IMR-90 (cell line): ENCODE results near the gene FARS2. TPM values are rescaled to one million over a fixed set of nuclear protein-coding genes. Genes with fewer than 3 reads are reported as not detected.

ENCODE experiments used
- ATAC-seq: fragments of 200-7000 bp; cut with Tn5 transposase; 2 replicates; pipeline ENCODE4 v1.9.1; 2020; ENCODE audit warnings: low read depth, mild to moderate bottlenecking, moderate library complexity
- BruUV-seq: library from RNA; stranded (reverse); fragments of 400-500 nt; replicated peaks from 2 replicates; lab custom pipeline; 2021; lab: Mats Ljungman, UMichigan
- CTCF ChIA-PET: fragments of 300-600 bp; formaldehyde crosslinking; extraction: SDS; loops from one replicate; lab custom pipeline; 2021; ENCODE audit warnings: antibody characterized with exemption; lab: Yijun Ruan, JAX
- POLR2A ChIA-PET: fragments of 300-600 bp; sonication (Branson Sonifier 250); formaldehyde crosslinking; loops from one replicate; lab custom pipeline; 2022; ENCODE audit warnings: antibody characterized with exemption; ENCODE audit not compliant: unreplicated experiment; lab: Charles Lee
- DNase-seq: peaks from one replicate; pipeline ENCODE4 v3.0.0; 2013
- H2AFZ ChIP-seq: replicated peaks from 2 replicates; pipeline ENCODE3; 2013; ENCODE audit warnings: low read length, mild to moderate bottlenecking; ENCODE audit not compliant: poor library complexity
- H2AK5ac ChIP-seq: 2 replicates; pipeline ENCODE4 v1.6.1; 2013; ENCODE audit warnings: low read depth, low read length, inconsistent platforms
- H2AK9ac ChIP-seq: replicated peaks from 2 replicates; pipeline ENCODE3; 2013; ENCODE audit warnings: mild to moderate bottlenecking, low read depth, low read length, moderate library complexity; ENCODE audit not compliant: poor library complexity
- H2BK120ac ChIP-seq: 2 replicates; pipeline ENCODE4 v1.6.1; 2013; ENCODE audit warnings: low read depth, low read length, inconsistent platforms
- H2BK15ac ChIP-seq: 3 replicates; pipeline ENCODE4 v1.6.1; 2013; ENCODE audit warnings: low read depth, low read length, inconsistent platforms
- H2BK20ac ChIP-seq: 2 replicates; pipeline ENCODE4 v1.6.1; 2013; ENCODE audit warnings: low read depth, mild to moderate bottlenecking, inconsistent platforms, low read length, moderate library complexity
- H2BK5ac ChIP-seq: 2 replicates; pipeline ENCODE4 v1.6.1; 2013; ENCODE audit warnings: mild to moderate bottlenecking, low read depth, low read length, inconsistent platforms; ENCODE audit not compliant: poor library complexity, severe bottlenecking
- H3K14ac ChIP-seq: replicated peaks from 2 replicates; pipeline ENCODE4 v1.6.1; 2013; ENCODE audit warnings: low read depth, low read length, inconsistent platforms
- H3K18ac ChIP-seq: 2 replicates; pipeline ENCODE4 v1.6.1; 2013; ENCODE audit warnings: low read depth, low read length, control low read depth
- H3K23ac ChIP-seq: 2 replicates; pipeline ENCODE4 v1.6.1; 2013; ENCODE audit warnings: low read depth, low read length, inconsistent platforms
- H3K27ac ChIP-seq: 2 replicates; pipeline ENCODE4 v1.5.1; 2013; ENCODE audit warnings: mild to moderate bottlenecking, control low read depth, low read length; ENCODE audit not compliant: insufficient read depth
- H3K27me3 ChIP-seq: 2 replicates; pipeline ENCODE4 v1.6.1; 2013; ENCODE audit warnings: low read length; ENCODE audit not compliant: control insufficient read depth, insufficient read depth
- H3K36me3 ChIP-seq: 2 replicates; pipeline ENCODE4 v1.6.1; 2013; ENCODE audit warnings: low read length, mixed read lengths; ENCODE audit not compliant: control insufficient read depth, insufficient read depth
- H3K4ac ChIP-seq: 2 replicates; pipeline ENCODE4 v1.6.1; 2013; ENCODE audit warnings: low read depth, low read length, inconsistent platforms
- H3K4me1 ChIP-seq: 2 replicates; pipeline ENCODE4 v1.6.1; 2013; ENCODE audit warnings: low read length, mixed read lengths; ENCODE audit not compliant: control insufficient read depth, insufficient read depth
- H3K4me2 ChIP-seq: 2 replicates; pipeline ENCODE4 v1.6.1; 2013; ENCODE audit warnings: low read depth, mild to moderate bottlenecking, control low read depth, low read length, moderate library complexity
- H3K4me3 ChIP-seq: 2 replicates; pipeline ENCODE4 v1.5.1; 2013; ENCODE audit warnings: low read depth, mild to moderate bottlenecking, control low read depth, low read length, moderate library complexity; ENCODE audit not compliant: insufficient read depth
- H3K56ac ChIP-seq: 2 replicates; pipeline ENCODE4 v1.6.1; 2013; ENCODE audit warnings: low read length, inconsistent platforms; ENCODE audit not compliant: insufficient read depth; ENCODE audit errors: extremely low read depth
- H3K79me1 ChIP-seq, 2 experiments: 2 replicates each; pipeline ENCODE4 v1.6.1; 2013; ENCODE audit warnings: low read length in 2 of 2, inconsistent platforms in 1 of 2, low read depth in 1 of 2
- H3K9ac ChIP-seq: 2 replicates; pipeline ENCODE4 v1.6.1; 2013; ENCODE audit warnings: low read depth, low read length, control low read depth
- H3K9me1 ChIP-seq: 2 replicates; pipeline ENCODE4 v1.6.1; 2013; ENCODE audit warnings: low read length, inconsistent platforms; ENCODE audit not compliant: insufficient read depth
- H3K9me3 ChIP-seq: 2 replicates; pipeline ENCODE4 v1.6.1; 2013; ENCODE audit warnings: low read length; ENCODE audit not compliant: control insufficient read depth, insufficient read depth
- H4K20me1 ChIP-seq: 2 replicates; pipeline ENCODE4 v1.6.1; 2013; ENCODE audit warnings: low read length, inconsistent platforms; ENCODE audit not compliant: insufficient read depth
- H4K5ac ChIP-seq: 2 replicates; pipeline ENCODE4 v1.6.1; 2013; ENCODE audit warnings: mild to moderate bottlenecking, low read depth, low read length, control low read depth
- H4K8ac ChIP-seq, 2 experiments: 2 replicates each; pipeline ENCODE4 v1.6.1; 2013; ENCODE audit warnings: low read depth in 2 of 2, low read length in 2 of 2, control low read depth in 1 of 2, inconsistent platforms in 1 of 2
- H4K91ac ChIP-seq: 2 replicates; pipeline ENCODE4 v1.6.1; 2013; ENCODE audit warnings: low read depth, low read length, inconsistent platforms; ENCODE audit not compliant: insufficient read depth
- BHLHE40 ChIP-seq: fragments of 150-350 bp; IDR thresholded peaks from 2 replicates; pipeline ENCODE4 v1.6.1; 2016; ENCODE audit warnings: mild to moderate bottlenecking, low read depth, low read length
- CEBPB ChIP-seq: IDR thresholded peaks from 2 replicates; pipeline ENCODE4 v1.6.1; 2012; ENCODE audit warnings: low read depth, low read length, improper control_type of control experiment
- CHD1 ChIP-seq: IDR thresholded peaks from 2 replicates; pipeline ENCODE4 v1.6.1; 2012; ENCODE audit warnings: low read depth, low read length, improper control_type of control experiment
- FOS ChIP-seq: fragments of 150-350 bp; IDR thresholded peaks from 2 replicates; pipeline ENCODE4 v1.6.1; 2016; ENCODE audit warnings: low read depth, low read length
- MAFK ChIP-seq: IDR thresholded peaks from 2 replicates; pipeline ENCODE4 v1.6.1; 2012; ENCODE audit warnings: low read depth, low read length, improper control_type of control experiment
- MAZ ChIP-seq: IDR thresholded peaks from 2 replicates; pipeline ENCODE4 v1.6.1; 2012; ENCODE audit warnings: low read depth, mild to moderate bottlenecking, low read length, improper control_type of control experiment, moderate library complexity, borderline replicate concordance
- MXI1 ChIP-seq: IDR thresholded peaks from 2 replicates; pipeline ENCODE4 v1.6.1; 2012; ENCODE audit warnings: low read depth, mild to moderate bottlenecking, low read length, moderate library complexity, borderline replicate concordance
- POLR2A ChIP-seq: IDR thresholded peaks from 2 replicates; pipeline ENCODE4 v1.6.1; 2012; ENCODE audit warnings: mild to moderate bottlenecking, low read depth, low read length
- RAD21 ChIP-seq: IDR thresholded peaks from 2 replicates; pipeline ENCODE4 v1.6.1; 2012; ENCODE audit warnings: low read length, improper control_type of control experiment
- RCOR1 ChIP-seq: IDR thresholded peaks from 2 replicates; pipeline ENCODE4 v1.6.1; 2012; ENCODE audit warnings: mild to moderate bottlenecking, low read length, improper control_type of control experiment; ENCODE audit not compliant: insufficient replicate concordance
- RFX5 ChIP-seq: IDR thresholded peaks from 2 replicates; pipeline ENCODE4 v1.8.0; 2012; ENCODE audit warnings: low read depth, mild to moderate bottlenecking, low read length, moderate library complexity
- SMC3 ChIP-seq: fragments of 150-350 bp; IDR thresholded peaks from 2 replicates; pipeline ENCODE4 v1.6.1; 2016; ENCODE audit warnings: low read depth, mild to moderate bottlenecking, antibody characterized with exemption, low read length, moderate library complexity
- WGBS, 2 experiments: methylation state at CpG; one replicate each; pipeline versions ENCODE4 v1.1.5 to v1.1.7; 2013; ENCODE audit warnings: missing lambda C conversion rate in 2 of 2; ENCODE audit not compliant: insufficient read length in 1 of 2; ENCODE audit errors: extremely low coverage in 2 of 2; 5-methylcytosine and 5-hydroxymethylcytosine counted together
- dilution Hi-C: fragments of 300-500 bp; cut with HindIII; formaldehyde crosslinking; loops from one replicate; pipeline ENCODE4 v1.14.3; 2018; ENCODE audit warnings: low sequenced_read_pairs; ENCODE audit not compliant: unreplicated experiment
- in situ Hi-C: fragments of 300-500 bp; cut with MboI; formaldehyde crosslinking; loops from 3 replicates; pipeline ENCODE4 v1.14.3; 2019; ENCODE audit warnings: low sequenced_read_pairs, inconsistent platforms, mixed read lengths
- intact Hi-C: fragments of 100-400 bp; cut with micrococcal nuclease; formaldehyde crosslinking; loops from 2 replicates; pipeline ENCODE4 v1.10.0; 2022
- polyA plus RNA-seq, 3 experiments: library from polyadenylated mRNA; depleted of rRNA; stranded (reverse); fragments of >200 nt; gene quantifications; 2 replicates each; pipeline ENCODE4 v1.2.3, GENCODE V29; 2012; ENCODE audit warnings: low replicate concordance in 1 of 3
- total RNA-seq: library from RNA; depleted of rRNA; stranded (reverse); fragments of >200 nt; gene quantifications from 2 replicates; pipeline ENCODE4 v1.2.3, GENCODE V29; 2012
- TF ChIP-seq, protein P1 (sequence below): conservative IDR thresholded peaks from 2 replicates; pipeline ENCODE4 v1.5.1; 2012; ENCODE audit warnings: mild to moderate bottlenecking, low read depth, low read length, improper control_type of control experiment
- TF ChIP-seq, protein P2 (sequence below): fragments of 150-350 bp; IDR thresholded peaks from 2 replicates; pipeline ENCODE4 v1.6.1; 2016; ENCODE audit warnings: low read depth, mild to moderate bottlenecking, low read length, moderate library complexity, borderline replicate concordance
- TF ChIP-seq, protein P3 (sequence below): fragments of 150-350 bp; IDR thresholded peaks from 2 replicates; pipeline ENCODE4 v1.6.1; 2017; ENCODE audit warnings: mild to moderate bottlenecking, antibody characterized with exemption, low read length, low read depth

Gene FARS2
- total and polyA plus RNA-seq, 2 of the 4 experiments (the other 2 are of a cell fraction), result 12.1 to 28.9 TPM

- no peak overlapping the region for H3K4me2 ChIP-seq
- no peak overlapping the region for H3K23ac ChIP-seq
- no peaks in the 10 kb centered on the region for H3K4me1 ChIP-seq
- no peak overlapping the region for H2BK15ac ChIP-seq
- H2AK5ac ChIP-seq, result no peak overlapping the region
- no peak overlapping the region for H4K8ac ChIP-seq
- H3K79me1 ChIP-seq, result no peaks in the 10 kb centered on the region
- BruUV-seq, result no TSS peak
- H2AK9ac ChIP-seq, result no peak overlapping the region
- H3K56ac ChIP-seq, result no peak overlapping the region
- H3K27ac ChIP-seq, result no peak overlapping the region
- dilution Hi-C loops (no loop called here), in situ Hi-C loops (no loop called here), intact Hi-C loops (no loop called here)
- no peak overlapping the region for H3K18ac ChIP-seq
- no peak for TF ChIP-seq RAD21
- TF ChIP-seq POLR2A, result no peak
- TF ChIP-seq FOS, result no peak
- no peak for TF ChIP-seq MAZ
- TF ChIP-seq MAFK, result no peak
- no peak for TF ChIP-seq RFX5
- no peak for TF ChIP-seq CEBPB
- no peak for TF ChIP-seq SMC3
- TF ChIP-seq, protein P1, sequence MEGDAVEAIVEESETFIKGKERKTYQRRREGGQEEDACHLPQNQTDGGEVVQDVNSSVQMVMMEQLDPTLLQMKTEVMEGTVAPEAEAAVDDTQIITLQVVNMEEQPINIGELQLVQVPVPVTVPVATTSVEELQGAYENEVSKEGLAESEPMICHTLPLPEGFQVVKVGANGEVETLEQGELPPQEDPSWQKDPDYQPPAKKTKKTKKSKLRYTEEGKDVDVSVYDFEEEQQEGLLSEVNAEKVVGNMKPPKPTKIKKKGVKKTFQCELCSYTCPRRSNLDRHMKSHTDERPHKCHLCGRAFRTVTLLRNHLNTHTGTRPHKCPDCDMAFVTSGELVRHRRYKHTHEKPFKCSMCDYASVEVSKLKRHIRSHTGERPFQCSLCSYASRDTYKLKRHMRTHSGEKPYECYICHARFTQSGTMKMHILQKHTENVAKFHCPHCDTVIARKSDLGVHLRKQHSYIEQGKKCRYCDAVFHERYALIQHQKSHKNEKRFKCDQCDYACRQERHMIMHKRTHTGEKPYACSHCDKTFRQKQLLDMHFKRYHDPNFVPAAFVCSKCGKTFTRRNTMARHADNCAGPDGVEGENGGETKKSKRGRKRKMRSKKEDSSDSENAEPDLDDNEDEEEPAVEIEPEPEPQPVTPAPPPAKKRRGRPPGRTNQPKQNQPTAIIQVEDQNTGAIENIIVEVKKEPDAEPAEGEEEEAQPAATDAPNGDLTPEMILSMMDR, result no peak
- TF ChIP-seq MXI1, result no peak
- no peak for TF ChIP-seq BHLHE40
- TF ChIP-seq, protein P2, sequence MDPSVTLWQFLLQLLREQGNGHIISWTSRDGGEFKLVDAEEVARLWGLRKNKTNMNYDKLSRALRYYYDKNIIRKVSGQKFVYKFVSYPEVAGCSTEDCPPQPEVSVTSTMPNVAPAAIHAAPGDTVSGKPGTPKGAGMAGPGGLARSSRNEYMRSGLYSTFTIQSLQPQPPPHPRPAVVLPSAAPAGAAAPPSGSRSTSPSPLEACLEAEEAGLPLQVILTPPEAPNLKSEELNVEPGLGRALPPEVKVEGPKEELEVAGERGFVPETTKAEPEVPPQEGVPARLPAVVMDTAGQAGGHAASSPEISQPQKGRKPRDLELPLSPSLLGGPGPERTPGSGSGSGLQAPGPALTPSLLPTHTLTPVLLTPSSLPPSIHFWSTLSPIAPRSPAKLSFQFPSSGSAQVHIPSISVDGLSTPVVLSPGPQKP, result no peak
- TF ChIP-seq RCOR1, result no peak
- no peak for TF ChIP-seq CHD1
- TF ChIP-seq, protein P3, sequence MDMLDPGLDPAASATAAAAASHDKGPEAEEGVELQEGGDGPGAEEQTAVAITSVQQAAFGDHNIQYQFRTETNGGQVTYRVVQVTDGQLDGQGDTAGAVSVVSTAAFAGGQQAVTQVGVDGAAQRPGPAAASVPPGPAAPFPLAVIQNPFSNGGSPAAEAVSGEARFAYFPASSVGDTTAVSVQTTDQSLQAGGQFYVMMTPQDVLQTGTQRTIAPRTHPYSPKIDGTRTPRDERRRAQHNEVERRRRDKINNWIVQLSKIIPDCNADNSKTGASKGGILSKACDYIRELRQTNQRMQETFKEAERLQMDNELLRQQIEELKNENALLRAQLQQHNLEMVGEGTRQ, result no peak
- no peak for DNase-seq
- no peaks in the 10 kb centered on the region for H3K27me3 ChIP-seq
- no peak overlapping the region for H2BK120ac ChIP-seq
- no peak overlapping the region for H2AFZ ChIP-seq
- H3K9ac ChIP-seq, result no peak overlapping the region
- WGBS, 2 experiments, result 93% methylated on average over 3 of the region's 12 CpGs; no CpG with 5 or more reads in 1 of the 2 experiments
- CTCF ChIA-PET, result no interaction called here
- H3K14ac ChIP-seq, result no peak overlapping the region
- no peak overlapping the region for H2BK20ac ChIP-seq
- no peaks in the 10 kb centered on the region for H3K36me3 ChIP-seq
- no peaks in the 10 kb centered on the region; the same call in 1 of the 2 replicates for H3K9me1 ChIP-seq
- no peak overlapping the region for H3K4ac ChIP-seq
- H2BK5ac ChIP-seq, result no peak overlapping the region
- H3K9me3 ChIP-seq, result no peaks in the 10 kb centered on the region
- H3K4me3 ChIP-seq, result no peak overlapping the region
- no peak overlapping the region for H4K5ac ChIP-seq
- POLR2A ChIA-PET, result no interaction called here
- no peaks in the 10 kb centered on the region for H4K20me1 ChIP-seq
- no peak for ATAC-seq
- H4K91ac ChIP-seq, result no peak overlapping the region
Measured at GRCh38 chr6:5746053-5746758, 484.9 kb downstream of the FARS2 start.
